Esophagus muscularis mucosa (tissue), 4 donors: Measurements from ENCODE around the gene CTNNA3. TPM values are rescaled to one million over a fixed set of nuclear protein-coding genes. Genes with fewer than 3 reads are reported as not detected.

Experiments used
- DNase-seq: peaks from one replicate; pipeline ENCODE4 v3.0.0-alpha.2; 2017; ENCODE audit errors: extremely low spot score
- H3K27ac ChIP-seq, 4 donors: fragments of 200-600 bp; sonication (generic); replicated peaks in 1 of 4; 1 replicate in 3 of 4; 2 replicates in 1 of 4; pipeline ENCODE4 v1.5.1; 2016 to 2019; ENCODE audit warnings: mild to moderate bottlenecking in 1 of 4
- H3K27me3 ChIP-seq, 4 donors: fragments of 200-600 bp; sonication (generic); one replicate each; pipeline versions ENCODE4 v1.5.1 to v1.6.0; 2016 to 2019
- H3K36me3 ChIP-seq, 4 donors: fragments of 200-600 bp; sonication (generic); one replicate each; pipeline ENCODE4 v1.5.1; 2016 to 2019
- H3K4me1 ChIP-seq, 4 donors: fragments of 200-600 bp; sonication (generic); one replicate each; pipeline ENCODE4 v1.5.1; 2016 to 2019
- H3K4me3 ChIP-seq, 4 donors: fragments of 200-600 bp; sonication (generic); 1 replicate in 2 of 4; 2 replicates in 2 of 4; pipeline ENCODE4 v1.5.1; 2016 to 2019; ENCODE audit warnings: mild to moderate bottlenecking in 4 of 4, moderate library complexity in 1 of 4
- H3K9me3 ChIP-seq, 4 donors: fragments of 200-600 bp; sonication (generic); 1 replicate in 3 of 4; 2 replicates in 1 of 4; pipeline ENCODE4 v1.5.1; 2016 to 2019
- EP300 ChIP-seq: sonication (generic); formaldehyde crosslinking; IDR thresholded peaks from one replicate; pipeline ENCODE4 v1.6.1; 2017; ENCODE audit warnings: antibody characterized with exemption
- POLR2A ChIP-seq: fragments of 450-650 bp; IDR thresholded peaks from one replicate; pipeline ENCODE4 v1.6.1; 2017; ENCODE audit warnings: antibody characterized with exemption, moderate library complexity, mild to moderate bottlenecking, low read depth
- POLR2AphosphoS5 ChIP-seq, 2 donors: sonication (generic); formaldehyde crosslinking; IDR thresholded peaks; one replicate each; pipeline ENCODE4 v1.6.1; 2017; ENCODE audit warnings: antibody characterized with exemption in 2 of 2
- WGBS: methylation state at CpG from one replicate; pipeline ENCODE4 v1.1.5; 2018; 5-methylcytosine and 5-hydroxymethylcytosine counted together
- intact Hi-C: fragments of 100-400 bp; cut with DNase I; formaldehyde crosslinking; loops from one replicate; pipeline ENCODE4 v1.15.1; 2023
- total RNA-seq, 4 donors: library from RNA; depleted of rRNA; stranded (reverse); fragments of >200 nt; gene quantifications; one replicate each; pipeline versions ENCODE4 v1.1.0 to v1.2.1, GENCODE V29; 2016
- TF ChIP-seq, protein P1 (sequence below), 3 experiments: fragments of 200-600 bp in 2 of 3; fragments of 450-650 bp in 1 of 3; sonication (generic) in 2 of 3; IDR thresholded peaks; one replicate each; pipeline ENCODE4 v1.5.1; 2017 to 2019; ENCODE audit warnings: antibody characterized with exemption in 3 of 3, mild to moderate bottlenecking in 2 of 3, moderate library complexity in 1 of 3

Gene CTNNA3
- total RNA-seq, 4 donors from 2014 or later = 5.1 to 27.8 (median 17.6) TPM

DNA sequence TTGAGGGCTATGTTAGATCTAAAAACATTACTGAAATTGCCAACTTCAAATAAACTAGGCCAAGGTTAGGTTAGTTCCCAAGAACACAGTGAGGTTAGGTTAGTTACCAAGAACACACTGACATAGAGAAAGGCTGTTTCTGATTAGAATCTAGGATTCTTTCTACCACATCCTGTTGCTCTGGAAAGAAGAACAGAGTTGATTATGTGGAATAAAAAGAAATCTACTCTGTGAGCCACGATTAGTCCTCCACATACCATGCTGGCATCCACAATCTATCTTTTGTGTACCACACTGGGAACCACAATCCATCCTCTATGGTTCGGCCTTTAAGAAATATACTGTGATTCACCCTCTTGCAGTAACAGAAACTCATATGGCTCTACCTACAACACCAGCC is 678.8 kb downstream of the CTNNA3 start:
- TF ChIP-seq, protein P1, sequence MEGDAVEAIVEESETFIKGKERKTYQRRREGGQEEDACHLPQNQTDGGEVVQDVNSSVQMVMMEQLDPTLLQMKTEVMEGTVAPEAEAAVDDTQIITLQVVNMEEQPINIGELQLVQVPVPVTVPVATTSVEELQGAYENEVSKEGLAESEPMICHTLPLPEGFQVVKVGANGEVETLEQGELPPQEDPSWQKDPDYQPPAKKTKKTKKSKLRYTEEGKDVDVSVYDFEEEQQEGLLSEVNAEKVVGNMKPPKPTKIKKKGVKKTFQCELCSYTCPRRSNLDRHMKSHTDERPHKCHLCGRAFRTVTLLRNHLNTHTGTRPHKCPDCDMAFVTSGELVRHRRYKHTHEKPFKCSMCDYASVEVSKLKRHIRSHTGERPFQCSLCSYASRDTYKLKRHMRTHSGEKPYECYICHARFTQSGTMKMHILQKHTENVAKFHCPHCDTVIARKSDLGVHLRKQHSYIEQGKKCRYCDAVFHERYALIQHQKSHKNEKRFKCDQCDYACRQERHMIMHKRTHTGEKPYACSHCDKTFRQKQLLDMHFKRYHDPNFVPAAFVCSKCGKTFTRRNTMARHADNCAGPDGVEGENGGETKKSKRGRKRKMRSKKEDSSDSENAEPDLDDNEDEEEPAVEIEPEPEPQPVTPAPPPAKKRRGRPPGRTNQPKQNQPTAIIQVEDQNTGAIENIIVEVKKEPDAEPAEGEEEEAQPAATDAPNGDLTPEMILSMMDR (IDR thresholded peaks at IDR 0.05) = no peak
- TF ChIP-seq EP300 (no peak), POLR2A (no peak), POLR2AphosphoS5 (IDR thresholded peaks at IDR 0.05) (no peak)
- DNase-seq = no peak
- Histone ChIP-seq H3K4me3 (no peak overlapping the region), H3K27ac (no peak overlapping the region), H3K9me3 (no peaks in the 10 kb centered on the region), H3K4me1 (no peaks in the 10 kb centered on the region), H3K36me3 (no peaks in the 10 kb centered on the region), H3K27me3 (no peaks in the 10 kb centered on the region)
- intact Hi-C loops = no loop called here
- 93% methylated on average over 2 of the region's 2 CpGs for WGBS

DNA sequence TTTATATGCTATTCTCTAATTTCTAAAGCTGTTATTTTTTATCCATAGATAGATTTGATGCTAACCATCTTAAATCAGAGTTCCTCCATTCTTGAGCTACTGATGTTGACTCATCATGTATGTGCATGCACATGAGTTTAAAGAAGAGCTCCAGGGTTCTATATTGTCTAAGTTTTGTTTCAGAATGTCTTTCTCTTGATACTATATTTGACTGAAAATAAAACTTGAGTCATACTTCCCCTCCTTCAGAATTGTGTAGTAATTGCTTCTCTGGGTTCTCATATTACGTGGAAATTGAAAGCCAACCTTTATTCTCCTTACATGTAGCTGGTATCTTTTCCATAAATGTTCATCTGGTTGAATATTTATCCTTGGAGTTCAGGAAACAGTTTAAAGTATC is 680.8 kb downstream of the CTNNA3 start:
- no peaks in the 10 kb centered on the region for H3K4me1 ChIP-seq
- TF ChIP-seq POLR2AphosphoS5 (IDR thresholded peaks at IDR 0.05) (no peak), EP300 (no peak), POLR2A (no peak)
- TF ChIP-seq, protein P1 (IDR thresholded peaks at IDR 0.05) = no peak
- H3K36me3 ChIP-seq = no peaks in the 10 kb centered on the region
- no peaks in the 10 kb centered on the region for H3K9me3 ChIP-seq
- intact Hi-C loops = no loop called here
- 68% methylated on average over 1 of the region's 1 CpG for WGBS
- H3K4me3 ChIP-seq = no peak overlapping the region
- no peak overlapping the region for H3K27ac ChIP-seq
- DNase-seq = no peak
- H3K27me3 ChIP-seq = no peaks in the 10 kb centered on the region

DNA sequence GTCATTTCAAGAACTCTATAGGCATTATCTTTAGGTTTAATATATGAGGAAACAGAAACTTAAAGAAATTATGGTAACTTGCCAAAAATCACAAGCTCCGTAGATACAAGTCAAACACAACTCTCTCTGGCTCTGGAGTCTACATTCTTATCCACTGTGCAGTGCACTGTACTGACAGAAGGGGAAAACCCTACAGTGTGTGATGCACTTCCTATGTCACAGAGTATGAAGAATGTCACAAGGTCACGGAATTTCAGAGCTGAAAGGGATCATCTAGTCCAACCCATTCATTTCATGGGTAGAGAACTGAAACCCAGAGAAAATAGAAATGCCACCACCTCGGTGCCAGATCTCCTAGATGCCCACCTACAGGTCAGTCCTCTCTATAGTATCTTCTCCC is 684.0 kb downstream of the CTNNA3 start:
- Histone ChIP-seq H3K27me3 (no peaks in the 10 kb centered on the region), H3K27ac (no peak overlapping the region), H3K9me3 (no peaks in the 10 kb centered on the region), H3K4me1 (no peaks in the 10 kb centered on the region), H3K4me3 (no peak overlapping the region), H3K36me3 (no peaks in the 10 kb centered on the region)
- intact Hi-C loops = no loop called here
- DNase-seq = no peak
- TF ChIP-seq EP300 (no peak), POLR2A (no peak)
- TF ChIP-seq, protein P1 (IDR thresholded peaks at IDR 0.05) = no peak
- WGBS = 80% methylated on average over 3 of the region's 3 CpGs

DNA sequence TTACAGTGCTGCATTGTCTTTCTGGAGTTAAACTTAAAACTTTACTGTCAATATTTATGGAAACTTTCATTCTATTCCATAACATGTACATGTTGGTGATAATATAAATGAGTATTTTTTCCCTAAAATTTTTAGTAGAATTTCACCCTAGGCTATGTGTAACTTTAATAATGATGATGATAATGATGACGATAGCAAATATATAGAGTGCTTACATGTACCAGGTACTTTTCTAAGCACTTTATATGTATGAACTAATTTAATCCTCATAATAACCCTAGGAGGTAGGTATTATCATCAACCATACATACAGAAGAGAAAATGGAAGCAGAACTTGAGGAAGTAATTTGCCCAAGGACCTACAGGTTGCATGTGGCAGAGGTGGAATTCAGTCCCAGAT is 684.5 kb downstream of the CTNNA3 start:
- Histone ChIP-seq H3K27me3 (no peaks in the 10 kb centered on the region), H3K9me3 (no peaks in the 10 kb centered on the region), H3K4me3 (no peak overlapping the region), H3K4me1 (no peaks in the 10 kb centered on the region), H3K27ac (no peak overlapping the region), H3K36me3 (no peaks in the 10 kb centered on the region)
- intact Hi-C loops = no loop called here
- WGBS = 83% methylated on average over 1 of the region's 1 CpG
- DNase-seq = no peak
- TF ChIP-seq POLR2AphosphoS5 (IDR thresholded peaks at IDR 0.05) (no peak), POLR2A (no peak), EP300 (no peak)
- TF ChIP-seq, protein P1 (IDR thresholded peaks at IDR 0.05) = no peak

DNA sequence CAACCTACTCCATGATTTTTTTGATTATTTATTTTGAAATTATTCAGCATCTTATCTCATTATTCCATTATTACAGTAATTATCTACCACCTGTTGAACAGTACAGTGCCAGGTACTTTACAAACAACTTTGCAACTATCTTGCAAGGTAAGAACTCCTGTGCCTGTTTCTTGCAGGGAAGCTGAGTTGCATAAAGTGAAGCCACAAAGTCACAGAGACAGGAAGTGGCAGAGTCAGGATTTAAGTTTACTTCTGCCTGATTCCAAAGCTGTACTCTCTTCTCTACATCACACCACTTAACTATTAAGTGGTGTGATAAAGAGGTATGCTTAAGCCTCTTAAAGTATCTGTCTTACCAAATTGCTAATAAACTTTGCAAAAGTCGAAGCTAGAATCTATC is 690.0 kb downstream of the CTNNA3 start:
- no peak for DNase-seq
- TF ChIP-seq POLR2A (no peak), EP300 (no peak), POLR2AphosphoS5 (IDR thresholded peaks at IDR 0.05) (no peak)
- TF ChIP-seq, protein P1 (IDR thresholded peaks at IDR 0.05) = no peak
- Histone ChIP-seq H3K36me3 (no peaks in the 10 kb centered on the region), H3K4me1 (peaks cover 0 to under 1% (median under 1%) of the 10 kb centered on the region in 4 donors), H3K27ac (no peak overlapping the region), H3K27me3 (no peaks in the 10 kb centered on the region), H3K9me3 (no peaks in the 10 kb centered on the region), H3K4me3 (no peak overlapping the region)
- intact Hi-C loops = no loop called here
- WGBS = 96% methylated on average over 1 of the region's 1 CpG
